ENCODE measurements around the gene PSMB5.
"Not testable (repeated sequence)": the region's sequence is repeated elsewhere in the genome, so short reads cannot be mapped to it uniquely, and the experiment has no call there.

The PSMB5 gene

GRCh38 chr14:23013054-23013748 is 21.5 kb downstream of the PSMB5 start:
- no peak for DNase-seq

- DNase-seq = peak; percentile 45
Observed at GRCh38 chr14:23009939-23010726, 24.6 kb downstream of the PSMB5 start, which contains the start of gene C14orf93. TSS of gene C14orf93 (minus strand) at chr14:23010143. CDS start at chr14:22999023, 11,120 bp downstream.

GRCh38 chr14:23009483-23009938 is 25.2 kb downstream of the PSMB5 start:
- DNase-seq = no peak

GRCh38 chr14:23008831-23009230 is 25.9 kb downstream of the PSMB5 start:
- DNase-seq = no peak

- peak; percentile 98 for DNase-seq
Observed at GRCh38 chr14:23006544-23007419, 27.9 kb downstream of the PSMB5 start.

- DNase-seq = no peak
Observed at GRCh38 chr14:23006188-23006534, 28.5 kb downstream of the PSMB5 start.

GRCh38 chr14:23005451-23006187 is 29.1 kb downstream of the PSMB5 start:
- no peak for DNase-seq

GRCh38 chr14:23004274-23004673 is 30.4 kb downstream of the PSMB5 start:
- not testable (repeated sequence) for DNase-seq

- DNase-seq = no peak
Observed at GRCh38 chr14:23002592-23002991, 32.1 kb downstream of the PSMB5 start.

- DNase-seq = no peak
Observed at GRCh38 chr14:23000860-23001259, 33.8 kb downstream of the PSMB5 start.

- no peak for DNase-seq
Observed at GRCh38 chr14:22998329-22999012, 36.2 kb downstream of the PSMB5 start.

- DNase-seq = no peak
Observed at GRCh38 chr14:22997676-22998323, 36.9 kb downstream of the PSMB5 start.

GRCh38 chr14:22996768-22997654 is 37.7 kb downstream of the PSMB5 start:
- no peak for DNase-seq

GRCh38 chr14:22995889-22996625 is 38.6 kb downstream of the PSMB5 start:
- DNase-seq = no peak

GRCh38 chr14:22994762-22995275 is 39.9 kb downstream of the PSMB5 start:
- DNase-seq = no peak

GRCh38 chr14:22993517-22993916 is 41.2 kb downstream of the PSMB5 start:
- DNase-seq = no peak

- no peak for DNase-seq
Observed at GRCh38 chr14:22991852-22992251, 42.8 kb downstream of the PSMB5 start.

- no peak for DNase-seq
Observed at GRCh38 chr14:22987291-22987690, 47.4 kb downstream of the PSMB5 start.

GRCh38 chr14:22986508-22987054 is 48.1 kb downstream of the PSMB5 start:
- peak; percentile 57 for DNase-seq
